Upper lobe of right lung (tissue), 1 donor: Measurements from ENCODE around the gene CCL7. TPM values are rescaled to one million over a fixed set of nuclear protein-coding genes. Genes with fewer than 3 reads are reported as not detected.

Experiments
- ATAC-seq: fragments of 200-7000 bp; cut with Tn5 transposase; one replicate; pipeline ENCODE4 v1.9.1; 2020; ENCODE audit warnings: mild to moderate bottlenecking, moderate library complexity
- DNase-seq: peaks from one replicate; pipeline ENCODE4 v3.0.0-alpha.2; 2020
- H3K27ac ChIP-seq: fragments of 200-600 bp; one replicate; pipeline ENCODE4 v1.8.0; 2022
- H3K27me3 ChIP-seq: fragments of 200-600 bp; one replicate; pipeline ENCODE4 v1.8.0; 2022; ENCODE audit warnings: mild to moderate bottlenecking
- H3K36me3 ChIP-seq: fragments of 200-600 bp; one replicate; pipeline ENCODE4 v1.8.0; 2022
- H3K4me1 ChIP-seq: fragments of 200-600 bp; one replicate; pipeline ENCODE4 v1.8.0; 2022
- H3K4me3 ChIP-seq: fragments of 200-600 bp; one replicate; pipeline ENCODE4 v1.8.0; 2022; ENCODE audit warnings: mild to moderate bottlenecking
- H3K9me3 ChIP-seq: fragments of 200-600 bp; one replicate; pipeline ENCODE4 v1.8.0; 2022
- intact Hi-C: fragments of 100-400 bp; cut with DNase I; formaldehyde crosslinking; loops from one replicate; pipeline ENCODE4 v1.11.0; 2022
- total RNA-seq: library from RNA; stranded (reverse); fragmentation: NEBNext Ultra II Directional; extraction: Animal tissue kit (Norgen Biotek cat#: 25700); gene quantifications from one replicate; pipeline ENCODE4 v1.2.1, GENCODE V29; 2021
- TF ChIP-seq, protein P1 (sequence below): fragments of 200-600 bp; IDR thresholded peaks from one replicate; pipeline ENCODE4 v1.8.0; 2022; ENCODE audit warnings: antibody characterized with exemption
- donor health status: DM: no; HTN: yes; CAD: no; lungs with severe emphysema.

The CCL7 gene
- total RNA-seq, 1 donor from 2014 or later: not detected

DNA sequence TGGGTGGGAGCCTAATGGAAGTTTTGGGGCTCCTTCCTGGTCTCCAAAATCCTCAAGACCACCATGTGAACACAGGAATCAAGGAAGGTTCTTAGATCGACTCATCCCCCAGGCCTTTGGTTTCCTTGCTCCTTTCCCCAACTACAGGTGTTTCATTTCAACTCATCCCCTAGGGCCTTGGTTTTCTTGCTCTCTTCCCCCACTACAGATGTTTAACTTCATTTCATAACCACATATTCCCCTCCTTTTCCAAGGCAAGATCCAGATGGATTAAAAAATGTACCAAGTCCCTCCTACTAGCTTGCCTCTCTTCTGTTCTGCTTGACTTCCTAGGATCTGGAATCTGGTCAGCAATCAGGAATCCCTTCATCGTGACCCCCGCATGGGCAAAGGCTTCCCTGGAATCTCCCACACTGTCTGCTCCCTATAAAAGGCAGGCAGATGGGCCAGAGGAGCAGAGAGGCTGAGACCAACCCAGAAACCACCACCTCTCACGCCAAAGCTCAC lies 15.3 kb downstream of the CCL7 start, which contains the start of gene CCL11:
Gene CCL11, plus strand, starts transcription at position 457 of the 507 bp plus-strand sequence. CDS start 67 bp downstream, outside the sequence.
- intact Hi-C loops: no loop called here
- Histone ChIP-seq H3K9me3 (no peaks in the 10 kb centered on the region), H3K4me1 (no peaks in the 10 kb centered on the region), H3K4me3 (no peak within 1 kb of the TSS), H3K27me3 (no peaks in the 10 kb centered on the region), H3K36me3 (no peaks in the 10 kb centered on the region), H3K27ac (no peak within 1 kb of the TSS)
- TF ChIP-seq, protein P1, sequence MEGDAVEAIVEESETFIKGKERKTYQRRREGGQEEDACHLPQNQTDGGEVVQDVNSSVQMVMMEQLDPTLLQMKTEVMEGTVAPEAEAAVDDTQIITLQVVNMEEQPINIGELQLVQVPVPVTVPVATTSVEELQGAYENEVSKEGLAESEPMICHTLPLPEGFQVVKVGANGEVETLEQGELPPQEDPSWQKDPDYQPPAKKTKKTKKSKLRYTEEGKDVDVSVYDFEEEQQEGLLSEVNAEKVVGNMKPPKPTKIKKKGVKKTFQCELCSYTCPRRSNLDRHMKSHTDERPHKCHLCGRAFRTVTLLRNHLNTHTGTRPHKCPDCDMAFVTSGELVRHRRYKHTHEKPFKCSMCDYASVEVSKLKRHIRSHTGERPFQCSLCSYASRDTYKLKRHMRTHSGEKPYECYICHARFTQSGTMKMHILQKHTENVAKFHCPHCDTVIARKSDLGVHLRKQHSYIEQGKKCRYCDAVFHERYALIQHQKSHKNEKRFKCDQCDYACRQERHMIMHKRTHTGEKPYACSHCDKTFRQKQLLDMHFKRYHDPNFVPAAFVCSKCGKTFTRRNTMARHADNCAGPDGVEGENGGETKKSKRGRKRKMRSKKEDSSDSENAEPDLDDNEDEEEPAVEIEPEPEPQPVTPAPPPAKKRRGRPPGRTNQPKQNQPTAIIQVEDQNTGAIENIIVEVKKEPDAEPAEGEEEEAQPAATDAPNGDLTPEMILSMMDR: no peak
- DNase-seq: no peak
- ATAC-seq: no peak

DNA sequence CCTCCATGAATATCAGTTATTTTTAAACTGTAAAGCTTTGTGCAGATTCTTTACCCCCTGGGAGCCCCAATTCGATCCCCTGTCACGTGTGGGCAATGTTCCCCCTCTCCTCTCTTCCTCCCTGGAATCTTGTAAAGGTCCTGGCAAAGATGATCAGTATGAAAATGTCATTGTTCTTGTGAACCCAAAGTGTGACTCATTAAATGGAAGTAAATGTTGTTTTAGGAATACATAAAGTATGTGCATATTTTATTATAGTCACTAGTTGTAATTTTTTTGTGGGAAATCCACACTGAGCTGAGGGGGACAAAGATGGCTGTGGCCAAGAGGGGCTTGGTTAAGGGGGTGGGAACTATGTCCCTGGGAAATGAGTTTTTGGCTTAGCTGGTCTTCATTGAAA lies 17.9 kb downstream of the CCL7 start:
- intact Hi-C loops: no loop called here
- Histone ChIP-seq H3K27me3 (no peaks in the 10 kb centered on the region), H3K4me1 (no peaks in the 10 kb centered on the region), H3K9me3 (no peaks in the 10 kb centered on the region), H3K4me3 (no peak overlapping the region), H3K36me3 (no peaks in the 10 kb centered on the region), H3K27ac (no peak overlapping the region)
- no peak for DNase-seq
- TF ChIP-seq, protein P1: no peak
- no peak for ATAC-seq

DNA sequence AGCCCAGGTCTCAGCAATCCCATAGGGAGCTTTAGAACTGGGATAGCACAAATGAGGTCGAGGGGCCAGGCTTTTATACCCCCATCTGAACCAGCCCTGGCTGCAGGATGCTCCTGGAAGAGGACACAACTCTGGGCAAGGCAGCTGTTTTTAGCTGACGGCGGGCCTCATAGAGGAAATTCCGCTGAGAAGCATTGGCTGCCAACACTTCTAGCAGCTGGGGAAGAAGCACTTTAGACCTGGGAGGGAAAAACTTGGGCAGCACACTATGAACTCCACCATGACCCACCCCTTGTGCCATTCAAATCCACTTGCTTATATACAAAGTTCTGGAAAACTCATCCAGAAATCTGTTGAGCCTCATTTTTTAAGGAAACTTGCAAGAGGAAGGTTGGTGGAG lies 20.6 kb downstream of the CCL7 start:
- no peak for DNase-seq
- intact Hi-C loops: no loop called here

DNA sequence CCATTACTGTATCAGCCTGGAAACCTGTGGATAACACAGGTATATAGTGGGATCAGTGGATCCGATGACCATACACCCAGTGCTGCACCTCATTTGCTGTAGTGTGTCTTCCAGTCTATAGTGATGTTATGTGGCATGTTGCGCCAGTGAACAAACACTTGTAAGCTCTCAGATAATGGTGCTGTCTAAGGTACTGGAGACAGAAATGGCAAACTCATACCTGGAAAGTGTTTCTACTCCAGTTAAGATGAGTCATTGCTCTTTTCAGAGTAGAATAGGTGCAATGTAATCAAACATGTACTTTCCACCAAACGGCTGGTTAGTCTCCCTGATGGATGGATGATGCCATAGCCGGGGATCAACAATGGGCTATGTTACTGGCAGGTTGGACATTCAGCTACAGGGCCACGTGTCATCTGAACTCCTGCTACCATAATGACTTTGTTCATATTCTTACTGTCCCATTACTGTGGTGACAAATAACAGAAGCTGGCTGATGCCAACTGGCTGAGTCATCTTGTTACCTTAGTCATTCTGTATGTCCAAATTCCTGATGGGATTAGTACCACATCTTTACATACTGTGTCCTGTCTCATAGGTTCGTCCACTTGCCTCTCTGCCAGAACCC lies 21.8 kb downstream of the CCL7 start:
- H3K4me3 ChIP-seq: no peak overlapping the region

More for the DNA sequence above, 20.6 kb downstream of the CCL7 start:
- ATAC-seq: no peak
- no peaks in the 10 kb centered on the region for H3K36me3 ChIP-seq
- no peaks in the 10 kb centered on the region for H3K4me1 ChIP-seq
- no peaks in the 10 kb centered on the region for H3K27me3 ChIP-seq
- H3K9me3 ChIP-seq: no peaks in the 10 kb centered on the region
- H3K4me3 ChIP-seq: no peak overlapping the region
- TF ChIP-seq, protein P1: no peak
- no peak overlapping the region for H3K27ac ChIP-seq

DNA sequence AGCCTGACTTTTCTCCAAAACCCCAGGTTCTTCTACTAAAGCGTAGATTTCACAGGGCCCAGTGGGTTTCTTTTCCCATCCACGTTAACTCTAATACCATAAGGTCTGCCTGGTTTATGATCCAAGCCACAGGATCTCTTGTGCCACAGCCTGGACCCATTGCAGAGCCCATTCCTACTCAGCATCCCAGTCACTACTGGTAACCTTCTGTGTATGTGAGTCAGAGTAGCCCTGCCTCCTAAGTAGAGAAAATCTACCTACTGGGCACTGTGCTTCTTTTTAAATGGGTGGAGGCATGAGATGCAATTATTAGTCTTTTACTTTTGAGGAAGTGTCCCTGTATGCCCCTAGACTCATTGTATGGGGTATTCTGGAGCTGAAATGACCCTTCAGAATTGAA lies 29.0 kb downstream of the CCL7 start:
- TF ChIP-seq, protein P1: no peak
- Histone ChIP-seq H3K4me1 (peaks cover 6% of the 10 kb centered on the region), H3K27ac (no peak overlapping the region), H3K4me3 (no peak overlapping the region), H3K36me3 (no peaks in the 10 kb centered on the region), H3K27me3 (no peaks in the 10 kb centered on the region), H3K9me3 (no peaks in the 10 kb centered on the region)
- DNase-seq: no peak
- ATAC-seq: no peak
- intact Hi-C loops: no loop called here

More for the DNA sequence above, 21.8 kb downstream of the CCL7 start:
- peak; percentile 31 for ATAC-seq
- intact Hi-C loops: no loop called here
- no peak for DNase-seq
- no peaks in the 10 kb centered on the region for H3K4me1 ChIP-seq
- no peak overlapping the region for H3K27ac ChIP-seq
- H3K27me3 ChIP-seq: no peaks in the 10 kb centered on the region
- H3K36me3 ChIP-seq: no peaks in the 10 kb centered on the region
- H3K9me3 ChIP-seq: no peaks in the 10 kb centered on the region
- TF ChIP-seq, protein P1: no peak
